Body of pancreas (tissue), 4 donors: ENCODE data around the gene DNAH2. TPM values are rescaled to one million over a fixed set of nuclear protein-coding genes. Genes with fewer than 3 reads are reported as not detected.

Experiments used
- ATAC-seq: fragments of 150-250 bp; one replicate; pipeline ENCODE4 v1.9.1; 2016
- DNase-seq, 4 donors: peaks; one replicate each; pipeline ENCODE4 v3.0.0-alpha.2; 2019
- H3K27ac ChIP-seq, 4 donors: fragments of 200-600 bp; sonication (generic); 1 replicate in 3 of 4; 2 replicates in 1 of 4; pipeline versions ENCODE4 v1.5.1 to v1.6.1; 2016 to 2019; ENCODE audit warnings: mild to moderate bottlenecking in 1 of 4, mixed read lengths in 1 of 4, moderate library complexity in 1 of 4
- H3K27me3 ChIP-seq, 2 donors: fragments of 200-600 bp; sonication (generic); one replicate each; pipeline ENCODE4 v1.6.0; 2016; ENCODE audit warnings: mild to moderate bottlenecking in 1 of 2
- H3K36me3 ChIP-seq, 2 donors: fragments of 200-600 bp; sonication (generic); replicated peaks in 1 of 2; 2 replicates each; pipeline ENCODE4 v1.5.1; 2016; ENCODE audit warnings: low read depth in 2 of 2; ENCODE audit not compliant: insufficient read depth in 1 of 2
- H3K4me1 ChIP-seq: fragments of 200-600 bp; sonication (generic); one replicate; pipeline ENCODE4 v1.6.0; 2016
- H3K4me3 ChIP-seq, 2 donors: fragments of 200-600 bp; sonication (generic); 1 replicate in 1 of 2; 2 replicates in 1 of 2; pipeline ENCODE4 v1.5.1; 2016 to 2019
- H3K9me3 ChIP-seq, 3 donors: fragments of 200-600 bp; sonication (generic); 1 replicate in 2 of 3; 2 replicates in 1 of 3; pipeline ENCODE4 v1.5.1; 2016
- CTCF ChIP-seq, 7 experiments: fragments of 450-650 bp in 4 of 7; fragments of 200-600 bp in 3 of 7; sonication (generic) in 3 of 7; IDR thresholded peaks; one replicate each; pipeline ENCODE4 v1.5.1; 2016 to 2019; ENCODE audit warnings: antibody characterized with exemption in 7 of 7
- POLR2A ChIP-seq, 3 donors: fragments of 450-650 bp; IDR thresholded peaks; one replicate each; pipeline ENCODE4 v1.6.1; 2016; ENCODE audit warnings: antibody characterized with exemption in 3 of 3, mild to moderate bottlenecking in 2 of 3
- WGBS, 2 donors: methylation state at CpG; one replicate each; pipeline ENCODE4 v1.1.5; 2017; 5-methylcytosine and 5-hydroxymethylcytosine counted together
- intact Hi-C: fragments of 100-400 bp; cut with DNase I; formaldehyde crosslinking; loops from one replicate; pipeline ENCODE4 v1.15.1; 2023
- total RNA-seq, 2 donors: library from RNA; depleted of rRNA; stranded (reverse); fragments of >200 nt; gene quantifications; one replicate each; pipeline ENCODE4 v1.1.0, GENCODE V29; 2016

The DNAH2 gene
- total RNA-seq, 2 donors from 2014 or later = 0.26 to 0.66 TPM

- no peaks in the 10 kb centered on the region for H3K9me3 ChIP-seq
- no peak for DNase-seq
- peaks cover 0 to 10% of the 10 kb centered on the region in 2 donors for H3K27me3 ChIP-seq
- H3K27ac ChIP-seq = peak overlapping the region in 3 of 4 donors; percentile 65 to 71 (median 69)
- no peak for ATAC-seq
- intact Hi-C loops = no loop called here
- peak overlapping the region in 1 of 2 donors; percentile 10 for H3K4me3 ChIP-seq
- H3K4me1 ChIP-seq = peaks cover 26% of the 10 kb centered on the region
- 36 to 37% methylated on average over 19 to 20 of the region's 20 CpGs for WGBS, 2 donors
- TF ChIP-seq POLR2A (IDR thresholded peaks at IDR 0.05) (no peak), CTCF (IDR thresholded peaks at IDR 0.05) (no peak)
- no peaks in the 10 kb centered on the region for H3K36me3 ChIP-seq
Measured at GRCh38 chr17:7715936-7716886, 1.3 kb upstream of the DNAH2 start.

GRCh38 chr17:7717756-7718350, 309 bp downstream of the DNAH2 start:
- no peak for ATAC-seq
- Histone ChIP-seq H3K9me3 (no peaks in the 10 kb centered on the region), H3K27me3 (no peaks in the 10 kb centered on the region), H3K27ac (peak overlapping the region; percentile 25 to 71 (median 67)), H3K36me3 (no peaks in the 10 kb centered on the region), H3K4me1 (peaks cover 26% of the 10 kb centered on the region), H3K4me3 (peak overlapping the region; percentile 10 to 16)
- TF ChIP-seq POLR2A (IDR thresholded peaks at IDR 0.05) (no peak), CTCF (IDR thresholded peaks at IDR 0.05) (no peak)
- 2 to 13% methylated on average over 15 to 16 of the region's 16 CpGs for WGBS, 2 donors
- intact Hi-C loops = no loop called here
- peak in 2 of 4 donors; percentile 19 to 29 for DNase-seq

DNA sequence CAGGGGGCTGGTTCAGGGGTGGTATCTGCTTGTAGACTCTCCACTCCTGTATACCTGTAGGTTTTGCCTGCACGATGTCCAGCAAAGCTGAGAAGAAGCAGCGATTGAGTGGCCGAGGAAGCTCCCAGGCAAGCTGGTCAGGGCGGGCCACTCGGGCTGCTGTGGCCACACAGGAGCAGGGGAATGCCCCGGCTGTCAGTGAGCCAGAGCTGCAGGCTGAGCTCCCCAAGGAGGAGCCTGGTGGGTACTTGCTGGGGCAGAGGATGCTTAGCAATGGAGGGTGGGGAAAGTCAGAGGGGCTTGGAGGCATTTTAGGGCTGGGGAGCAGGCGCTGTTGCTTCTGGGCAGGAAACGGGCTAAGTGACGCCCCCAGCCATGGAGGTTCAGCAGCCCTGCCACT, 2.1 kb downstream of the DNAH2 start:
- Histone ChIP-seq H3K9me3 (no peaks in the 10 kb centered on the region), H3K27ac (no peak overlapping the region), H3K27me3 (no peaks in the 10 kb centered on the region), H3K4me3 (no peak overlapping the region), H3K4me1 (peaks cover 26% of the 10 kb centered on the region), H3K36me3 (no peaks in the 10 kb centered on the region)
- intact Hi-C loops = no loop called here
- DNase-seq (no peak), ATAC-seq (no peak)
- no peak for TF ChIP-seq POLR2A (IDR thresholded peaks at IDR 0.05)
- TF ChIP-seq CTCF (IDR thresholded peaks at IDR 0.05) = no peak
- WGBS, 2 donors = 69 to 78% methylated on average over 9 of the region's 9 CpGs

- intact Hi-C loops = no loop called here
- no peaks in the 10 kb centered on the region for H3K9me3 ChIP-seq
- H3K36me3 ChIP-seq = no peaks in the 10 kb centered on the region
- WGBS, 2 donors = 52 to 57% methylated on average over 4 of the region's 4 CpGs
- H3K4me3 ChIP-seq = no peak overlapping the region
- TF ChIP-seq CTCF (IDR thresholded peaks at IDR 0.05) (no peak), POLR2A (IDR thresholded peaks at IDR 0.05) (no peak)
- no peak overlapping the region for H3K27ac ChIP-seq
- DNase-seq (peak in 1 of 4 donors; percentile 10), ATAC-seq (no peak)
- H3K27me3 ChIP-seq = no peaks in the 10 kb centered on the region
- peaks cover 26% of the 10 kb centered on the region for H3K4me1 ChIP-seq
Measured at GRCh38 chr17:7720125-7720524, 2.6 kb downstream of the DNAH2 start.
